Peyer's patch (tissue), 4 donors: ENCODE measurements around the gene GGTLC2.
"Not testable (repeated sequence)": the region's sequence is repeated elsewhere in the genome, so short reads cannot be mapped to it uniquely, and the experiment has no call there.

ENCODE experiments used
- CTCF ChIP-seq, 6 experiments: fragments of 450-650 bp in 4 of 6; fragments of 200-600 bp in 2 of 6; sonication (generic) in 1 of 6; IDR thresholded peaks; one replicate each; pipeline ENCODE4 v1.5.1; 2017 to 2019; ENCODE audit warnings: antibody characterized with exemption in 6 of 6, mild to moderate bottlenecking in 3 of 6, moderate library complexity in 1 of 6
- POLR2A ChIP-seq, 2 donors: fragments of 450-650 bp; IDR thresholded peaks; one replicate each; pipeline ENCODE4 v1.5.1; 2017; ENCODE audit warnings: antibody characterized with exemption in 2 of 2, mild to moderate bottlenecking in 2 of 2, moderate library complexity in 2 of 2

DNA sequence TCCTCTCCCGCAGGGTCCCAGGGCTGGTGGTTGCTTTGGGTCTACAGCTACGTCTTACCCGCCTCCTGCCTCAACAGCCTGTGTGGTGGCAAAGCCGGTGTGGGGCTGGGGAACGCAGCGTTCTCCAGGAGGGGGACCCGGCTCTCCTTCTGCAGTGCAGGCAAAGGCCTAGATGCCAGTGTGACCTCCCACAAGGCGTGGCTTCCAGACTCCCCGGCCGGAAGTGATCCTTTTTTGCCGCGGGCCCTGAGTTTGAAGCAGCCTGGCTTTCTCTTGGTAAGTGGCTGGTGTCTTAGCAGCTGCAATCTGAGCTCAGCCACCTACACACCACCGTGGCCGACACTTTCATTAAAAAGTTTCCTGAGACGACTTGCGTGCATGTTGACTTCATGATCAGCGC lies 6.1 kb upstream of the GGTLC2 start:
- not testable (repeated sequence) for TF ChIP-seq CTCF, POLR2A (IDR thresholded peaks at IDR 0.05)
